Stimulated activated naive CD4-positive, alpha-beta T cell treated with Interleukin-2 at 50 U/mL for 16 hours (primary cell): ENCODE results near the gene AGBL3.
A peak's percentile ranks its signal among the peaks of the same experiment; 100 is the strongest.

Experiments used
- DNase-seq: peaks from one replicate; lab custom pipeline; 2025; lab: John Stamatoyannopoulos, UW

AGBL3 gene

DNA sequence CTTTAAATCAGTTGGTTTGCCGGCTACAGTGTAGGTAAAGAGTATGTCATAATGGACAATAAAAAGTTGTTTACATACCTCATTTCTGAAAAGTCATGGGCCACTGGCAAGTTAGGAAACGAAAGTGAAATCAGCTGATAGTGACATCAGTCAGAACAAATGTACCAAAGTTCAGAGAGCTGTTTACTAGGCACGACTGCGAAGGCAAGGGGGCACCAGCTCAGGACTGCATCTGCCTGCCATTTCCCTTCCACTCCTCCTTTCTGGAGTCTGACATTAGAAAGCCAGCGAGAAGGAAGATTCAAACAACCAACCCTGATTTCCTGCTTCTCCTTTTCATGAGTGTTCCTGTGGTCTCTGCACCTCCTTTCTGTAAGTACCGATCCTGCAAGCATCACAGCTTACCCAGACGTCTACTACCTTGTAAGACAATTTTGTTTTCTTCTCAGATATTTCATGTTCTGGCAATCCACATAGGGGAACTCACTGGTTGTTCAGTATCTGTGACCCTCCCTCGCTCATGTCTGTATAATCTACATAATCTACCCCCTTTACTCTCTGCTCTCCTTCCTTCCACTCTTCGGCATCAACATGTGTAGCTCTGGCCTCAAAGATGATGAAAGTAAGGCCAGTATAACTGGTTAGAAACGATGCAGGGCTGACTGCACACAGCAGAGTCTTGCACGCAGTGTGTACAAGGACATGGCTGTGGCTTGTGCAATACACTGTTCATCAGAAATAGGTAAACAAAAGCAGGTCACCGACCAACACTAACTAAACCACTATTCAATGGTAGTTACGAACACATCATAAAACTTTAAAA lies 161.8 kb downstream of the AGBL3 start, which contains the start of gene TMEM140:
Gene TMEM140, plus strand, starts transcription at position 174 of the 823 bp plus-strand sequence. CDS start 16,370 bp downstream, outside the sequence.
- DNase-seq, result peak; percentile 48

DNA sequence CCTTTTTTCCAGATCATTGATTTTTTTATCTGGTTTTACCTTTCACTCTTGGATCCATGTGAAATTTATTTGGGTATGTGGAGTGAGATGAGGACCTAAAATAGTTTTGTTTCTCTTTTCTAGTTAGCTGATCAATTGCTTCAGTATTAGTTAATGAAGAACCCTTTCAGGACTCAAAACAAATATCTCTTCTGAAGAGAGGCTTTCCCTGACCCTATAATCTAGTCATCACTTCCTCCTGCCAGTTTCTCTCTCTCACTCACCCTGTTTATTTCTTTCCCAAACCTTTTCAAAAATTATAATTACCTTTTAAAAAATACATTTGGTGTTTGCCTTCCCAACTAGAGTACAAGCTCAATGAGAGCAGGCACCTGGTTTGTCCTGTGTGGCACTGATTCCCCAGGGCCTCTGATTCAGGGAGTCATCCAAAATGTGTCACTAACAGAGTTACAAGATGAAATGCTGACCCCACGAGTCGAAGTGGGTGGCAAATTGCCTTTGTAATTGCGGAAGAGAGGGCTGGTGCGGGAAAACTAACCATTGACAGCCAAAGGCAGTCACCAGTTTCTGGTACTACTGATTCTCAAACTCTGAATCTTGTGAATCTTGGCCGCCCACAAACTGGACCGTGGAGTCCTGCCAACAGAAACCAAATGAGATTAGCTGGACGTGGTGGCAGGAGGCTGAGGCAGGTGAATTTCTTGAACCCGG lies 163.9 kb downstream of the AGBL3 start:
- no peak for DNase-seq

DNA sequence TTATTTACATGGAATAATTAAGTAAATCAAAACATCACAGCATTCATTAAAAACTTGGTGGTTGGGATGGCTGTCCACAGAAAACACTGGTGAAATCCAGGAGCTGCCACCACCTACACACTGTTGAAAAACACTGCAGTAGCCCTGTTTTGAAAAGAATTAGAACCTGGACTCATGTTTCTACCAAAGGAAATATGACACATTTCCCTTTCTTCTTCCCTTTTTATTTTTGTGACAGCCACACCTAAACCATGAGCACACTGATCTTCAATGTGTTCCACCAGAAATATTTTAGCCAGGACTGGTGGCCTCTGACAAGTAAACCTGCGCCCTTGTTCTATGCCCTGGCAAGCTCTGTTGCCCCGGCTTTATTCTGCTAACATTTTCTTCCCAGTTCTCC lies 164.8 kb downstream of the AGBL3 start:
- DNase-seq, result no peak

DNA sequence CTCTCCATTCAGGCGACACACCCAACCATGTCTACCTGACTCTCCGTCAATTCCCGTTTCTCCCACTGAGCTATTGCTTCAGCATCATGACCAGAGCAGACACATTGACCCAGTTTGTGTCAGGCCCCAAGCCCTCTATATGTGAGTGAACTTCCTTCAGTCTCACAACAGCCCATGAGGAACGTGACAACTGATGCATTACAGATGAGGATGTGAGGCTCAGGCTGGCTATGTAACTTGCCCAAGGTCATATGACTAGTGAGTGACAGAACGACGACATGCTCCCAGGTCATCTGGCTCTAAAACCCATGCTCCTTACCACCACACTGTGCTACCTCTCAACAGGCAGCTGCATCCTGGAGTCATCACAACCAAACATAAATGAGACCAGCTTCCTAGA lies 165.2 kb downstream of the AGBL3 start:
- DNase-seq, result no peak

DNA sequence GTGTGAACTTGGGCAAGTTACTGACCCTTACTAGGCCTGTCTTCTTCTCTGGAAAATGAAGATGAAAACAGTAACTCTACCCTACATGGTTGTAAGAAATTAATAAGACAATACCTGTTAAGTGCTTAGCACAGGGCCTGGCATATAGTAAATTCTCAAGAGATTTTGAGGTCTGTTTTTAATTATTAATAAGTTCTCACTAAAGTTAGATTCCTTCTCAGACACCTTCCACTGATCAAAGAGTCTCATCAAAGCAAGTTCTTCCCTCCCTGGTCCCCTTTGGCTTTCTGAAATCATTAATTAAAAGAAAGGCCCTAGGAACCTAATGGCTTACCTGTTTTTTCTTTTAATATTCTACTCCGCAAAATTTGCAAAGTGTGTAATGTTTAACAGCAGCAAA lies 166.1 kb downstream of the AGBL3 start:
- DNase-seq, result no peak

DNA sequence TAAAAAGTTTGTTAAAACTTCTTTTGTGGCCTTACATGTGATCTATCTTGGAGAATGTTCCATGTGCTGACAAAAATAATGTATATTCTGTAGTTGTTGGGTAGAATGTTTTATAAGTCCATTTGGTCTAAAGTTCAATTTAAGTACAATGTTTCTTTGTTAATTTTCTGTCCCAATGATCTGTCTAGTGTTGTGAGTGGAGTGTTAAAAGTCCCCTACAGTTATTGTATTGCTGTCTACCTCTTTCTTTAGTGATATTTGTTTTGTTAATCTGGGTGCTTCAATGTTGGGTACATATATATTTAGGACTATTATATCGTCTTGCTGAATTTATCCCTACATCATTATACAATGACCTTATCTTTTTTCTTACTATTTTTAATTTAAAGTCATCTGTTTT lies 168.4 kb downstream of the AGBL3 start:
- no peak for DNase-seq

DNA sequence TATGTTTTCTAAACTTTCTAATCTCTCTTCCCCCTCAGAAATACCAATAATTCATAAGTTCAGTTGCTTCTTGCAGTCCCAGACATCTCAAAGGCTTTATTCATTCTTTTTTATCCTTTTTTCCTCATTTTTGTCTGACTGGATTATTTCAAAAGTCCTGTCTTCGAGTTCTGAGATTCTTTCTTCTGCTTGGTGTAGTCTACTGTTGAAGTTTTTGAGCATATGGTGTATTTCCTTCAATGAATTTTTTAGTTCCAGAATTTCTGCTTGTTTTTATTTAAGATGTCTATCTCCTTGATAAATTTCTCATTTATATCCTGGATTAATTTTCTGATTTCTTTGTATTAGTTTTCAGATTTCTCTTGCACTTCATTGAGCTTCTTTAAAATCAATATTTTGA lies 170.0 kb downstream of the AGBL3 start:
- DNase-seq, result no peak

DNA sequence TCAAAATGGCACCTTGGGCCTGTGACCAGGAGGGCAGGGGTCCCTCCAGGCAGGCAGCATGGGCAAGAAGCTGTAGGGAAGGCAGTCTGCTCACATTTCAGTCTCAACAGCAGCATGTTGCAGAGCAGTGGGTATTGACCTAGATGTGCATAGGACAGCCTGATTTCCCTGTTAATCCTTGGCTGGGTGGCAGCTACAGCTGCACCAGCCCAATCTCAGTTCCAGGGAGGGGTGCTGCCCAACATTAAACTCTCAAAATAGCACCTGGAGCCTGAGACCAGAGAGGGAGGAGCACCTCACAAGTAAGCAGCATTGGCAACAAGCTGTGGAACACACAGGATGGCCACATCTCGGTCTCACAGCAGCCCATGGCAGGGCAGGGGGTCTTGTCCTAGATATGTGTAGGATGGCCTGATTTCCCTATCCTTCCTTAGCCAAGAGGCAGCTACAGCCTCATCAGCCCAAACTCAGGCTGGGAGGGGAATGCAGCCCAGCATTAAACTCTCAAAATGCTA lies 171.9 kb downstream of the AGBL3 start:
- DNase-seq, result no peak

DNA sequence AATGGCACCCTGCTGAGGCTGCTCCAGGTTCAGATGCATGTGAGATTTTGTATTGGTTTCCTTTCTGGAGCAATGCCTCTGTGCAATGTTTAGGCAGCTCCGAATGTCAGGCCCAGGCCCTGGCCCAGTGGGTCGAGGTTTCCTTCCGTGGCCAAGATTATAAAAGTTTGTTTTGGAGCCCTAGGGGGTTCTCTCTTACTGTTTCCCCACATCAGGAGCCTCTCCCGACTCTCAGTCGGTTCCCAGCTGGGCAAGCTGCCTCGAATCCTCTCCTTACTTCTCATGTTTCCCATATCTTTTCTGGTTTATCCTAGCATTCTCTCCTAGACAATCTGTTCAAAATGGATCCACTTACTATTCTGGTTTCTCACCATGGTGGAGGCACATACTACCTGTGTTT lies 172.6 kb downstream of the AGBL3 start:
- no peak for DNase-seq

DNA sequence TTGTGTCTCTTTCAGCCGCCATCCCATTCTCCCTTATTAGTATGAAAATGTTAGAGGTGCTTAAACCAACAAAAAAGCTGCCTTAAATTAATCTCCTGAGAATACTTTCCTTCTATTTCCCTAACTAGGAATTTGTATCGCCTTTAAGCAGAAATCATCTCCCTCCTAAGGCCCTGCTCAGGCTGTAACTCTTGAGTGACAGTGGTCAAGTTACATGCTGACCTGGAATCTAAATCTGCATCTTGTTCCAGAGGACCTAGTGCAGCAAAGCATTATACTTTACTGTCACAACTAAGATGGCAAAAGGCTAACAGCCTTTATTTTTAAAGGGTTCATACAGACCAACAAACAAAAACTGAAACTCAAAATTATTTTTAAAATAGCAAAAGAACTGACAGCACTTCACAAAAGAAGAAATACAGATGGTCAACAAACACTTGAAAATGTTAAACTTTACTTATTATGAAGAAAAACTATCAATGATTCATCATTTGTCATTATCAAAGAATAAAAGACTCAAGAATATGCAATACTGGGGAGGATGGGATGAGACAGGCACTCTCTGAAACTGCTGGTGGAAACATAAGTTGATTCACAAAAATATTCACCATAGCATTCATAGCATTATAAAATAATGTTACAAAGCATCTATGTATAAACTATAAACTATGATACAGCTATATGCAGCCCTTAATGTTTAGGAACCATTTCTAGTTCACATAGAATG lies 173.2 kb downstream of the AGBL3 start:
- no peak for DNase-seq

DNA sequence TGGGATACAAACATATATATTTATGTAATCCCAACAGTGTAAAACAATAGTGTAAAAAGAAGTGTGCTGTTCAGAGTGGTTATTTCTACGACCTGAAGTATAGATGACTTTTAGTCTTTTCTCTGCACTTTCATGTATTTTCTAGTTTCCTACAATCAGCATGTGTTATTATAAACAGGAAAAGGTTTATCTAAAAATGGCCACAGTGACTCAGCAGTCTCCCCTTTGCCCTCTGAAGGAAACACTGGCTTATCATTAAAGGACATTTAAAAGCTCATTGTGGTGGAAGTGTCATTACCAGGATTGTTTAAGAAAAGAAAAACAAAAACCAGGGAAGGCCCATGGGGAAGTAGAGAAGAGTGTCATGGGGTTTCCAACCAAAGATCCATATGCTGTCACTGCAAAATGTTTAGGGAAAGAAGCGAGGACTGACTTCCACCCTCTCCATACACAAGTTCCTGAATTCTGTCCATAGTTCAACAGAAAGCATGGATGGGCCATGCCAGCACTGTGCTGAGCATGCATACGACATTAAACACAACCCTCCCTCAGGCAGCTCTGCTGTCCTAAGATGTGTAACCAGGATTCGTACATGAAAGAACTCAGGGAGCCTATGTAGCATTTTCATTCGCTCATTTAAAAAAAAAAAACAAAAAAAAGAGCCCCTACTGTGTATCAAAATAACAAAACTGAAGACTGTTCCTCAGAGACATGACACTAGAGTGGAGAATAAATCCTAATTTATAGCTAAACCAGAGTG lies 174.0 kb downstream of the AGBL3 start:
- no peak for DNase-seq

DNA sequence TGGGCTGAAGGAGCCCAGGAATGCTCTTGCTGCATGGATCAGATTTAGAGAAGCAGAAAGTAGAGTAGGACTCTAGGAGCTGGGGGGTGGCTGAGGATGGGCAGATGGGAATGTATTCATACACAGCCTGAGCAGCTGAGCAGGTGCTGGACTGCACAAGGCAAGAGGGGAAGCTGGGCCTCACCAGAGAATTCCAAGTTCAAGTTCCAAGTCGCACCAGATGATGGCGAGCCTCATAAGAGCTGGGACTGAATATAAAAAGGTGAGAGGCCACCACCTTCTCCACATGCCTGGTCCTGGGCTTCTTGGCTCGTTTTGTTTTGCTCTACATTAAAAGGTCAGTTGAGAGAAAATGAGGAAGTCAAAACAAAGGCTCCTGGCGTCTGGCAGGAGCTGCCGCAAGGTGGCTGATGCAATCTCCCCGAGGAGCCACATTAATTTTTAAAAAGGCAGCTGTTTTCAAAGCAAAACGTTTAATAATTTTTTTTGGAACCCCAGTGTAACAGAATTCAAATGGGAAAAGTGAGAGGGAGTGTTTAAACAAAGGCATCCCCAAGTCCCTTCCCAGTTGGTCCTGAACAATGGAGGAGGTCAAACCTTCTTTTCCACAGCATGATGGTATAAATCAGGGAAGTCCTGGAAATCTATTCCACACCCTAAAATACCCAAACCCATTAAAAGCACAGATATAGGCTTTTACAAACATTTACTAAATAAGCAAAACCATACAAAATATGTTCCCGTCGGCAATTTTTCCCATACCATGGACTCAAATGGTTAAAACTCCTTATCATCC lies 174.7 kb downstream of the AGBL3 start:
- no peak for DNase-seq

DNA sequence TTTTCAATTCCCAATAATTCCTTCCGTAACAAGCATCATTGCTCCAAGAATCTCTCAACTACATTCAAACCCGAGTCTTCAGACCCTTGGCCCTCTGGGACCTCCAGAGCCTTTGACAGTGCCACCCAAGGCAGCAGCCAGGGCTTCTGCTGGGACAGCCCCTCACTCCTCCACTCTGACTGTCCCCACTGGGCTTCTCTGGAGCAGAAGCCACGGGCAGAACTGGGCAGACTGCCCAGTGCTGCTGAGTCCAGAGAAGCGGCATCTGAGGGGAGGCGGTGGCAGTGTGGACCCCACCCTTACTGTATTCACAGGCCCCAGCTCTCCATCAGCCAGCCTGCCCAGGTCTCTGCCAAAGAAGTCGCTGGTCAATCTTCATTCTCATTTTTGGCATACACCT lies 175.4 kb downstream of the AGBL3 start:
- no peak for DNase-seq

DNA sequence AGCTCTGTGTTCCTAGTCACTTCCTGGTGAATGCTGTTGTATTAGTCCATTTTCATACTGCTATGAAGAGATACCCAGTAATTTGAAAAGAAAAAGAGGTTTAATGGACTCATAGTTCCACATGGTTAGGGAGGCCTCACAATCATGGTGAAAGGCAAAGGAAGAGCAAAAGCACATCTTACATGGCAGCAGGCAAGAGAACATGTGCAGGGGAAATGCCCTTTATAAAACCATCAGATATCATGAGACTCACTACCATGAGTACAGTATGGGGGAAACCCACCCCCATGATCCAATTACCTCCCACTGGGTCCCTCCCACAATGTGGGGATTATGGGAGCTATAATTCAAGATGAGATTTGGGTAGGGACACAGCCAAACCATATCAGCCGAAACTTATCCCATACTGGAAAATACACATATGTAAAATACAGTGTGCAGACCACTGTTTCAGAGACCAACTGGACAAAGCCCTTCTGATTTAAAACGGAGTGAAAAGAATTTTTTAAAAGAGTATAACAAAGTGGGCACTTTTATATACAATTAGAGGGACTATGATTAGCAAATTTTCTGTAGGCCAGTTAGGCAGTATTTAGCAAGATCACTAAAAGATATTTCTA lies 176.2 kb downstream of the AGBL3 start:
- no peak for DNase-seq

DNA sequence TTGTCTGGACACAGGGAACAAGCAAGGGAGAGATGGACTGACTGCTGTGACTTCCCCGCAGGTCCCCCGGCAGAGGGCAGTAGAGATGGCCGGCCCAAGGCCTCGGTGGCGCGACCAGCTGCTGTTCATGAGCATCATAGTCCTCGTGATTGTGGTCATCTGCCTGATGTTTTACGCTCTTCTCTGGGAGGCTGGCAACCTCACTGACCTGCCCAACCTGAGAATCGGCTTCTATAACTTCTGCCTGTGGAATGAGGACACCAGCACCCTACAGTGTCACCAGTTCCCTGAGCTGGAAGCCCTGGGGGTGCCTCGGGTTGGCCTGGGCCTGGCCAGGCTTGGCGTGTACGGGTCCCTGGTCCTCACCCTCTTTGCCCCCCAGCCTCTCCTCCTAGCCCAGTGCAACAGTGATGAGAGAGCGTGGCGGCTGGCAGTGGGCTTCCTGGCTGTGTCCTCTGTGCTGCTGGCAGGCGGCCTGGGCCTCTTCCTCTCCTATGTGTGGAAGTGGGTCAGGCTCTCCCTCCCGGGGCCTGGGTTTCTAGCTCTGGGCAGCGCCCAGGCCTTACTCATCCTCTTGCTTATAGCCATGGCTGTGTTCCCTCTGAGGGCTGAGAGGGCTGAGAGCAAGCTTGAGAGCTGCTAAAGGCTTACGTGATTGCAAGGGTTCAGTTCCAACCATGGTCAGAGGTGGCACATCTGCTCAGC lies 178.2 kb downstream of the AGBL3 start:
- DNase-seq, result no peak

DNA sequence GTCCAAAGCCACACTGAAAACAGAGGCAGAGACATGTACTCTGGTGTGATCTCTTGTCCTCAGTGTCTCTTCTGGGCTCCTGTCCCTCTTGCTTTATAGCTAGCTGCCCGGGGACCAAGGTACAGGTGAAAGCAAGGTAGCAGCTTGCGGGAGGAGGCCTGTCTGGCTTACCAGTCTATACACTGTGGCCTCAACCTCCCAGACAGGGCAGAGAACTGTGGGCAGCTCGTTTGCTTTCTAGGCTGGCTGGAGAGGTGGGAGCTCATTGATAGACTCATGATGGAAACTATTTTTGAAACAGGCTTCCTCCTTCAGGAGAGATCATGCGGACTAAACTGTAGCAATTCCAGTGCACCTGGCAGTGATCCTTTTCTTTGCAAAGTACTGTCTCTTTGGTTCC lies 179.6 kb downstream of the AGBL3 start:
- no peak for DNase-seq

DNA sequence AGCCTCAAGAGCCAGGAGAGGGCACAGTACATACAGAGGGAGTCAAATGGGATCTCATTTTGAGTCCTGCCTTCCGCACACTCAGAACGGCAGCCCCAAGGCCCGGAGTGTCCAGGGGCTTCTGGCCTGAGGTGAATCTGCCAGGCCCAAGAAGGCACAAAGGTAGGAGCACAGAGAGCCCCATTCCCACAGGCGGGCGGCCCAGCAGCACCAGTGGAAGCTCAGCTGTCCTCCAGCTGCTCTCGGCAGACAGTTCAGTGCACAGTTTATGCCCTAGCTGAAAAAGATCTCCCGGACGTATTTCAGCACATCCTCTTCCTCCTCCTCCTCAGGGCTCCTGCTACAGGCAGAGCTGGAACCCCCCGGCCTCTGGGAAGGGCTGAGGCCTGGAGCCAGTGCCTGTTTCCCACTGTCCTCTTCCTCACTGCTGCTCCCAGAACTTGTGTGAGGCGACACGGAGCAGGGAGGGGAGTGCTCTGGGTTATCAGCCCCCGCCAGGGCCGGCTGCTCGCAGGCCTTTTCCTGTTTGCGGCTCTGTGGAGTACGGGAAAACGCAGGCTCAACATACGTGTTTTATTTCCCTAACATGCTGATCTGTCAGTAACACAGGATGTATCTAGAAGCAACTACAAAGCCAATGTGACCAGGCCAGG lies 180.2 kb downstream of the AGBL3 start:
- DNase-seq, result no peak

DNA sequence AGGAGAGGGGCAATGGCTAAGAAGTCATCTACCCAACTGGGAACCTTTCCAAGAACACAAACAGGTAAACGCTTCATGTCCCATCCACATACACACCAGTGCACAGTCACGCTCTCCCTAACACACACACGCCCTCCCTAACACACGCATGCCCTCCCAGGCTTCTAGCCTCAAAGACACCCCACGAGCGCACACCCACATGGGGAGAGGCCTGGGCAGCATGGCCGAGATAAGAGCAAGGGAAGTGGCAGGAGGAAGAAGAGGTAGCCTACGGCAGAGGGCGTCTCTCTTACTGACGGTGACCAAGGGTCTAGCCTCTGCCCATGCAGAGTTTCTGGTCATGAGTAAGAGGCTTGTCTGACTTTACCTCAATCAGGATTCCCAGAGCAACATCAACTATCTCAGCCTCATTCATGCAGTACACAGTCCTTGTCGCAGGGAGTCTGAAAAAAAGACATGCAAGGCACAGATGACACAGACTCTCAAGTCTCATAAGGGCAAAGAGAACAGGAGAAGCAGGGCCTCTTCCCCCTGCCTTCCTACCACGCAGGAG lies 181.1 kb downstream of the AGBL3 start:
- no peak for DNase-seq

DNA sequence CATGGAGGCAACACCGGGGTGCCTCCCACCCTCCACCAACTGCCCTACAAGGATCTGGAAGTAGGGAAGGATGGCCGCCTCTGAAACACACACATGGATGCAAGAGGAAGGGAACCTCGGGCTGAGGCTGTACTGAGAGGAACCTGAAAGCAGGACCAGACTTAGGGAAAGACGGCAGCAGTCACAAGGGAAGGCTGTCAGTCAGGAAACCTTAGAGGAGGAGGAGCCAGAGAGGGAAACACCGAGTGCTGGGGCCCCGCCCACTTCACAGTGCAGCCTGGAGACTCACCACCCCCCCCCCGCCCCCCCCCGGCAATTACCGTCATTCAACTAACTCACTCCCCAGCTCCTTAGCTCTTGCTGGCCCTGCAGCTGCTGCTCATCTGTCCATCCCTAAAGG lies 181.7 kb downstream of the AGBL3 start:
- peak; percentile 6 for DNase-seq
